H1 (cell line): Measurements from ENCODE around the gene HSD17B10. TPM values are rescaled to one million over a fixed set of nuclear protein-coding genes. Genes with fewer than 3 reads are reported as not detected.

ENCODE experiments used
- ASH2L ChIP-seq: fragments of 200-600, 300-600 bp; sonication (generic); IDR thresholded peaks from one replicate; pipeline ENCODE4 v1.7.1; 2017; ENCODE audit warnings: low read length
- CBX8 ChIP-seq: fragments of 300-800, 300-1000 bp; sonication (generic); IDR thresholded peaks from 2 replicates; pipeline ENCODE4 v1.7.1; 2016; ENCODE audit warnings: low read depth, low read length, borderline replicate concordance
- GABPA ChIP-seq: IDR thresholded peaks from 2 replicates; pipeline ENCODE4 v1.6.1; 2011; ENCODE audit warnings: mild to moderate bottlenecking, low read length, moderate library complexity, borderline replicate concordance; ENCODE audit not compliant: insufficient read depth
- KDM5A ChIP-seq: fragments of 200-600 bp; IDR thresholded peaks from 2 replicates; pipeline ENCODE4 v1.7.1; 2012; ENCODE audit warnings: mild to moderate bottlenecking, low read length, inconsistent platforms, mixed read lengths
- POU5F1 ChIP-seq: IDR thresholded peaks from 2 replicates; pipeline ENCODE4 v1.6.1; 2011; ENCODE audit warnings: low read depth, mild to moderate bottlenecking, low read length, moderate library complexity
- SP4 ChIP-seq: IDR thresholded peaks from 2 replicates; pipeline ENCODE4 v1.6.1; 2012; ENCODE audit warnings: low read length, inconsistent platforms
- YY1 ChIP-seq: IDR thresholded peaks from 2 replicates; pipeline ENCODE4 v1.6.1; 2011; ENCODE audit warnings: low read depth, mild to moderate bottlenecking, low read length
- polyA plus RNA-seq, 7 experiments: library from polyadenylated mRNA; depleted of rRNA in 3 of 7; stranded (reverse) in 5 of 7; unstranded in 2 of 7; fragments of >200 nt in 5 of 7; fragments of 200-250 nt in 2 of 7; gene quantifications; 1 replicate in 5 of 7; 2 replicates in 1 of 7; 4 replicates in 1 of 7; pipeline versions ENCODE4 v1.2.1 to v1.2.3, GENCODE V29; 2011 to 2013; ENCODE audit warnings: missing spikeins in 2 of 7, mixed read lengths in 2 of 7
- total RNA-seq: library from RNA; stranded (reverse); fragmentation: NEBNext Ultra II Directional; extraction: Animal tissue kit (Norgen Biotek cat#: 25700); gene quantifications from 2 replicates; pipeline ENCODE4 v1.2.1, GENCODE V29; 2021

The HSD17B10 gene
- total and polyA plus RNA-seq, 2 of the 8 experiments (the other 6 are each of a cell fraction or from before 2014, with no cell fraction given) = 114 to 236 TPM

DNA sequence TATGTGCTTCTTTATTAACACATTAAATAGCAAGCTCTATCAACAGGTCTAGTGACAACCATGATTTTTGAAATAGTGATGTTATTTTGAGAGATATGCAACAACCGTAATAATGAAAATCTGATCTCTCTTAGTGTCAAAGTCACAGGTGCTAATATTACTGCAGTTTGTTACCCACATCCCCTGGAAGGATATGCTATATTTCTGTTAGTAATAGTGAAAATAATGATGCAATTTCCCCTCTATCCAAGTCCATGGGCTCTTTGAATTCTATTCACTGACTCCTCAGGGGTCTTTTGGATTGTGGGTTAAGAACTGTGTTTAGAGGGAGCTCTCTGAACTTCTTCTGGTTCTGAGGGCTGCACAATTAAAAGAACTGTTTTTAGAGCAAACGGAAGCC is 3.0 kb upstream of the HSD17B10 start (continued):
- TF ChIP-seq POU5F1 = no peak
- no peak for TF ChIP-seq CBX8
- no peak for TF ChIP-seq YY1
- no peak for TF ChIP-seq SP4
- no peak for TF ChIP-seq GABPA
- TF ChIP-seq KDM5A = no peak
- no peak for TF ChIP-seq ASH2L
